Measurements from ENCODE around the gene PNPLA5.

PNPLA5 gene

DNA sequence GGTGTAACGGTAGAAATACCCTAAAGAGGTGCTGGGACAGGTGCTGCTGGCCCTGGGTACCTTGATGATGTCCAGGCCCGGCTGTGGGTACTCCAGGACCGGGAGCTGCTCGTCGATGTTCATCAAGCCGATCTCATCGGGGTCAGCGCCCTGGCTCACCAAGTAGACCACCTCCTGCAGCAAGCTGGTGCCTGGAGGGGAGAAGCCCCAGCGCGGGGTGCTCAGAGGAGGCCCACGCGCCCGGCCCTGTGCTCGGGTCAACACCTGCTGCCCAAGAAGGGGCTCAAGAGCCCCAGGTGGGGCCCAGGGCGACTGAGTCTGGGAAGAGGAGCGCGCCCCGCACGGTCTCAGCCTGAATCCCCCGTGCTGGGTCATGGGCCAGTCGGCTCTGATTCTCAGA lies 50.1 kb downstream of the PNPLA5 start:
- DNase-seq (ENCODE audit: extremely low spot score) = no peak
- TF ChIP-seq ELF4 (IDR thresholded peaks at IDR 0.05) (no peak), HDGF (IDR thresholded peaks at IDR 0.05; ENCODE audit: borderline replicate concordance) (no peak)
- ChIA-PET POLR2A (no interaction called here), CTCF (no interaction called here)

DNA sequence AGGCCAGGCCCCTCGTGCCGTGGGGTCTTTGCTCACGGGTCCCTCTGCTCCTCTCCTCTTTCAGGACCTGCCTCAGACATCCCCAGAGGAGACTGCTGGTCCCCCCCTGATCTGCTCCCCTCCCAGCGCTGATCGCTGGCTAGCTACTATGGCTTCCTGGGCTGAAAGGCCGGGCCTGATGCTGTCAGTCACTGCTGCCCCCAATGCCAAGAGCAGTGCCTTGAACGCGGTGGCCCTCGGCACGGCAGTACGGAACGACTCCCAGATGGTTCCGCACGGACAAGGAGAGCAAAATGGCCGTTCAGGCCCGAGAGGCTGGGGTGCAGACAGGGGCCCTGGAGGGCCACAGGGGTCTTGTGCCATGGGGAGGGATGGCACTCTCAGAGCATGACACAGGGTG lies 51.0 kb downstream of the PNPLA5 start:
- POLR2A ChIA-PET = no interaction called here

DNA sequence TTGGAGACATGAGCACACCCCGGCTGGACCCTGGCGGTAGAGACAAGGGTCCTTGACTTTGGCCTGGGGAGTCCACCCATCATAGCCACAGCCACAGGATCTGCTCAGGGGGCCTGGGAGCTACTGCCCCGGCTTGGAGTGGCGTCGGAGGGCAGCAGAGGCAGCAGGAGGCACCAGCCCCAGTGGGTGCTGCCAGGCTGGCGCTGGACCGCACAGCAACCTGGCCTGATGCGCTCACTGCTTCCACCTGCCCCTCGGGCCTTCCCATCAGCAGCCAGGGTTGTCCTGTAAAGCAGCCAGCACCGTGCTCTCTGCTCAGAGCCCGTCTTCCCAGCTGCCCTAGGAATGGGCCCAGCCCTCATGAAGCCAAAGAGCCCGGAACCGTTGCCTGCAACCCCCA lies 51.4 kb downstream of the PNPLA5 start:
- ChIA-PET CTCF (no interaction called here), POLR2A (no interaction called here)
- no peak for DNase-seq (ENCODE audit: extremely low spot score)
- TF ChIP-seq FOXK2 (IDR thresholded peaks at IDR 0.05) = no peak
- no peak for TF ChIP-seq CTBP1 (IDR thresholded peaks at IDR 0.05; ENCODE audit: borderline replicate concordance)
- TF ChIP-seq ARNT (IDR thresholded peaks at IDR 0.05) = no peak
- TF ChIP-seq ZNF384 (IDR thresholded peaks at IDR 0.05) = no peak
- no peak for TF ChIP-seq TARDBP (IDR thresholded peaks at IDR 0.05)
- TF ChIP-seq BHLHE40 (IDR thresholded peaks at IDR 0.05; ENCODE audit: borderline replicate concordance) = no peak

More for the DNA sequence above, 51.0 kb downstream of the PNPLA5 start:
- TF ChIP-seq TARDBP (IDR thresholded peaks at IDR 0.05) (no peak), BHLHE40 (IDR thresholded peaks at IDR 0.05; ENCODE audit: borderline replicate concordance) (no peak), HDGF (IDR thresholded peaks at IDR 0.05; ENCODE audit: borderline replicate concordance) (no peak), ELF4 (IDR thresholded peaks at IDR 0.05) (no peak), LEF1 (IDR thresholded peaks at IDR 0.05; ENCODE audit: borderline replicate concordance) (no peak), L3MBTL2 (conservative IDR thresholded peaks at IDR 0.05) (no peak), CTBP1 (IDR thresholded peaks at IDR 0.05; ENCODE audit: borderline replicate concordance) (no peak), FOXM1 (IDR thresholded peaks at IDR 0.05; ENCODE audit: borderline replicate concordance) (no peak), FOXK2 (IDR thresholded peaks at IDR 0.05) (no peak), SP1 (IDR thresholded peaks at IDR 0.05) (no peak), ARNT (IDR thresholded peaks at IDR 0.05) (no peak), NFRKB (IDR thresholded peaks at IDR 0.05) (no peak), FOXA1 (IDR thresholded peaks at IDR 0.05) (no peak), SUZ12 (IDR thresholded peaks at IDR 0.05) (no peak), ZNF384 (IDR thresholded peaks at IDR 0.05) (no peak)
- TF ChIP-seq, protein P1, sequence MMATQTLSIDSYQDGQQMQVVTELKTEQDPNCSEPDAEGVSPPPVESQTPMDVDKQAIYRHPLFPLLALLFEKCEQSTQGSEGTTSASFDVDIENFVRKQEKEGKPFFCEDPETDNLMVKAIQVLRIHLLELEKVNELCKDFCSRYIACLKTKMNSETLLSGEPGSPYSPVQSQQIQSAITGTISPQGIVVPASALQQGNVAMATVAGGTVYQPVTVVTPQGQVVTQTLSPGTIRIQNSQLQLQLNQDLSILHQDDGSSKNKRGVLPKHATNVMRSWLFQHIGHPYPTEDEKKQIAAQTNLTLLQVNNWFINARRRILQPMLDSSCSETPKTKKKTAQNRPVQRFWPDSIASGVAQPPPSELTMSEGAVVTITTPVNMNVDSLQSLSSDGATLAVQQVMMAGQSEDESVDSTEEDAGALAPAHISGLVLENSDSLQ (IDR thresholded peaks at IDR 0.05) = no peak
- no peak for DNase-seq (ENCODE audit: extremely low spot score)
- CTCF ChIA-PET = no interaction called here

DNA sequence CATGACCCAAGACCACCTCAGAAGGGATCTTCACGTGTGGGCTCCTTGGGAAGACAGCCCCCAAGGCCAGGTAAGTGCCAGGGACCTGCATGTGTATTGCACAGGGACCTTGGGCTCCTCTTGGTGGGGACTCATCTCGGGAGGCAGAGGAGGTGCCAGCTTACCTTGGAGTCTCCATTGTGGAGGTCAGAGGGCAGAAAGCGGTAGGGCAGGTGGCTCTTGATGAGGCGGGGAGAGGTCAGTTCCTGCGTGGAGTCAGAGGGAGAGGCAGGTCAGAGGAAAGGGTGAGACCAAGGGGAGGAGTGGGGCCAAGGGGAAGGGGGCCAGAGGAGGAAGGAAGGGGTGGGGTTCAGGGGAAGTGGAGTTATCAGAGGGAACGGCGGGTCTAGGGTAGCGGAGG lies 52.0 kb downstream of the PNPLA5 start:
- DNase-seq (ENCODE audit: extremely low spot score) = no peak
- ChIA-PET POLR2A (no interaction called here), CTCF (no interaction called here)
- TF ChIP-seq BHLHE40 (IDR thresholded peaks at IDR 0.05; ENCODE audit: borderline replicate concordance) (no peak), L3MBTL2 (conservative IDR thresholded peaks at IDR 0.05) (no peak), SP1 (IDR thresholded peaks at IDR 0.05) (no peak), TARDBP (IDR thresholded peaks at IDR 0.05) (no peak)

DNA sequence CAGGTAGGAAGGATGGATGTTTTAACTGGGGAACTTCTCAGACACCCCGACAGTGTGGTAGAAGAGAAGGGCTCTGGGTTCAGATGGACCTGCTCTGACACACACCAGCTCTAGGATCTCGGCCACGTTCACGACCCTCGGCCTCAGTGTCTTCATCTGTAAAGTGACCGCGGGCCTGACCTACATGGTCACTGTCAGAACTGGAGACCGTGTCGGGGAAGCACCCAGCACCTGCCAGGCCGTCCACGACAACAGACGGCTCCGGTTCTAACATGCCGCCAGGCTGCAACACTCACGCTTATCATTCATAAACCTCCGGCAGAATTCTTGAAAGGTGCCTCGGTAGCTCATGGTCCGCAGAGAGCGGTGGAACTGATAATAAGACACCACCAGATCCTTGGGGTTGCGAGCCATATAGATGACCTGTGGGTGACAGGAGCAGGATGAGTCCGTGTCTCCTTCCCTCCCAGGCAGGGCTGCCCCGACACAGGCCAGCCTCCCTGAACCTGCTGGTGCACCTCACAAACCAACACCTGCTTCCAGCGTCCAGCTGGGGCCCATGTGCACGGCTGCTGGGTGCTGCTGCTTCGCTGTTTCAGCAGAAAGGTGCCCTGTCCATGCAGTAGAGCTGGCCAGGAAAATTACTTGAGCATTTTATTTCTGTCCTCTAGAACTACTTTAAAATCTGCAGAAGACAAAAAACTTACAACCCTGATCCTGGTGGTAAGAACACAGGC lies 53.1 kb downstream of the PNPLA5 start:
- TF ChIP-seq ARNT (IDR thresholded peaks at IDR 0.05) (no peak), CTBP1 (IDR thresholded peaks at IDR 0.05; ENCODE audit: borderline replicate concordance) (no peak), SUZ12 (IDR thresholded peaks at IDR 0.05) (no peak), FOXK2 (IDR thresholded peaks at IDR 0.05) (no peak), HDGF (IDR thresholded peaks at IDR 0.05; ENCODE audit: borderline replicate concordance) (no peak), FOXA1 (IDR thresholded peaks at IDR 0.05) (no peak), SP1 (IDR thresholded peaks at IDR 0.05) (no peak), ELF4 (IDR thresholded peaks at IDR 0.05) (no peak), L3MBTL2 (conservative IDR thresholded peaks at IDR 0.05) (no peak), FOXM1 (IDR thresholded peaks at IDR 0.05; ENCODE audit: borderline replicate concordance) (no peak), BHLHE40 (IDR thresholded peaks at IDR 0.05; ENCODE audit: borderline replicate concordance) (no peak), NFRKB (IDR thresholded peaks at IDR 0.05) (no peak), LEF1 (IDR thresholded peaks at IDR 0.05; ENCODE audit: borderline replicate concordance) (no peak), ZNF384 (IDR thresholded peaks at IDR 0.05) (no peak), TARDBP (IDR thresholded peaks at IDR 0.05) (no peak)
- TF ChIP-seq, protein P1 (IDR thresholded peaks at IDR 0.05) = no peak
- ChIA-PET CTCF (interaction anchor here (0.6 kb wide), 1 partner anchor 940 kb away, joined by 3 read pairs; no protein-coding TSS in a partner anchor), POLR2A (no interaction called here)
- DNase-seq (ENCODE audit: extremely low spot score) = no peak

DNA sequence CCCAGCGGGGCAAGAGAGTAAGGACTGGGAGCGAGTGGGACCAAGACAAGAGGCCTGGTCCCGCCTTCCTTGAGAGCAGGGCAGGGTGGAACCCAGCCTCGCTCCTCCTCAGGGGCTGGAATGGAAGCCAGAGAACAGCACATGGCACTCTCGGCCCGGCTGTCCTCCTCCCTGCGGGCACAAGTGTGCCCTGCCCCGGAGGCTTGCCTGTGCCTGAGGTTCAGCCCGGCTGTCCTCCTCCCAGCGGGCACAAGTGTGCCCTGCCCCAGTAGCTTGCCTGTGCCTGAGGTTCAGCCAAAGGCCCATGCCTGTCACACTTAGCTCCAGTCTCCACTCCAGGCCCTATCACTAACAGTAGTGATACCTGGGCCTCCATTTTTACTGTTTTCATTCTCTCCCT lies 53.7 kb downstream of the PNPLA5 start:
- TF ChIP-seq LEF1 (IDR thresholded peaks at IDR 0.05; ENCODE audit: borderline replicate concordance) = no peak
- TF ChIP-seq, protein P1 (IDR thresholded peaks at IDR 0.05) = no peak
- TF ChIP-seq FOXK2 (IDR thresholded peaks at IDR 0.05) = no peak
- TF ChIP-seq FOXM1 (IDR thresholded peaks at IDR 0.05; ENCODE audit: borderline replicate concordance) = no peak
- no peak for TF ChIP-seq ARNT (IDR thresholded peaks at IDR 0.05)
- no peak for TF ChIP-seq CTBP1 (IDR thresholded peaks at IDR 0.05; ENCODE audit: borderline replicate concordance)
- TF ChIP-seq ZNF384 (IDR thresholded peaks at IDR 0.05) = no peak
- no peak for TF ChIP-seq SP1 (IDR thresholded peaks at IDR 0.05)
- no peak for TF ChIP-seq HDGF (IDR thresholded peaks at IDR 0.05; ENCODE audit: borderline replicate concordance)
- TF ChIP-seq NFRKB (IDR thresholded peaks at IDR 0.05) = no peak
- TF ChIP-seq ELF4 (IDR thresholded peaks at IDR 0.05) = no peak
- no peak for TF ChIP-seq SUZ12 (IDR thresholded peaks at IDR 0.05)
- no peak for TF ChIP-seq BHLHE40 (IDR thresholded peaks at IDR 0.05; ENCODE audit: borderline replicate concordance)
- no peak for TF ChIP-seq TARDBP (IDR thresholded peaks at IDR 0.05)
- no peak for TF ChIP-seq L3MBTL2 (conservative IDR thresholded peaks at IDR 0.05)
- TF ChIP-seq FOXA1 (IDR thresholded peaks at IDR 0.05) = no peak
- POLR2A ChIA-PET = no interaction called here

More for the DNA sequence above, 53.7 kb downstream of the PNPLA5 start:
- no peak for DNase-seq (ENCODE audit: extremely low spot score)
- CTCF ChIA-PET = interaction anchor here (0.6 kb wide), 1 partner anchor 940 kb away, joined by 3 read pairs; no protein-coding TSS in a partner anchor
